ENCODE results near the gene MAOB.
A peak's percentile ranks its signal among the peaks of the same experiment; 100 is the strongest.
"Not testable (repeated sequence)": the region's sequence is repeated elsewhere in the genome, so short reads cannot be mapped to it uniquely, and the experiment has no call there.

MAOB gene

GRCh38 chrX:43753637-43754036 is 128.6 kb downstream of the MAOB start:
- no peak for DNase-seq (ENCODE audit: low read depth)

DNA sequence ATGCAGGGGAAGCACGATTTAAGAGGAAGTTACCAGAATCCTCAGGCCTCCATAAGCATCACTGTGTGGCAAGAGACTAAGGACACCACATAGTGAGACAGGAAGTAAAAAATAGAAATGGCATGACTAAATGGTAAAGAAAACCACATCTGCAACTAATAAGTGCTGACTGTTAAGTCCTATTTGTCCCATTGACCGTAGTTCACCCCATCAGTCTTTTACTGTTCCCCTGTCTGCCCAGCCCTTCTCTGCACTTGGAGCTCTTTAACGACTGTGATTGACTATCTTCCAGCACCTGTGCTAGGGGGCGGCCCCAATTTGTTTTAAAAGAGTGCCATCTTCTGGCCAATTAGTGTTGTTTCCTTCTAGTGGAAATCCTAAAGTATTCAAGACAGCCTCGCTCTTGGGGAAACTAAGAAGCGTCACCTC is 132.0 kb downstream of the MAOB start:
- DNase-seq (ENCODE audit: low read depth), result peak; percentile 22

DNA sequence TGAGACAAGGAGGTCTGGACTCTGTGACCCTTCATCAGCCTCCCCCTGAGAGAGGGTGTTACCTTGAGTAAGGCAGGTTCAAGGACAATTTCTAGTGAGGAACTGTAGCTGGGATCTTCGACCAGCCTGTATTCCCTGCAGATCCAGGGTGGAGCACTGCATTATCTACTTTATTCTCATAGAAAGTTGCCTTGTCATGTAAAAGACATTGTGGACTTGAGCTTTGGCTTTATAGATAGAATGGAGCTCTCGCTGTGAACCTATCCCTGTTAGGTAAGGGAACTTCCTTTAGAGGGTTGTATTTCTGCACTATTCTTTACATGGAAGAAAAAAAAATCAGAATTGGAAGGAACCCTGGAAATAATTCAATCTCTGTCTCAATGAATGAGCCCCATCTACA is 134.8 kb downstream of the MAOB start:
- DNase-seq (ENCODE audit: low read depth), result no peak

GRCh38 chrX:43745938-43746721 is 136.1 kb downstream of the MAOB start:
- DNase-seq (ENCODE audit: low read depth), result no peak

DNA sequence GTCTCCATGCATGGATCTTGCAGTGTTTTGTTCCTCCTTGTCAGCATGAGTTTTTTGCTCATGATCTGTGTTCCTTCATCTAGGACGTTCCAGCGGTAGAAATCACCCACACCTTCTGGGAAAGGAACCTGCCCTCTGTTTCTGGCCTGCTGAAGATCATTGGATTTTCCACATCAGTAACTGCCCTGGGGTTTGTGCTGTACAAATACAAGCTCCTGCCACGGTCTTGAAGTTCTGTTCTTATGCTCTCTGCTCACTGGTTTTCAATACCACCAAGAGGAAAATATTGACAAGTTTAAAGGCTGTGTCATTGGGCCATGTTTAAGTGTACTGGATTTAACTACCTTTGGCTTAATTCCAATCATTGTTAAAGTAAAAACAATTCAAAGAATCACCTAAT is 138.0 kb downstream of the MAOB start:
- DNase-seq (ENCODE audit: low read depth), result no peak

- DNase-seq (ENCODE audit: low read depth), result no peak
Observed at GRCh38 chrX:43743100-43743822, 139.0 kb downstream of the MAOB start.

DNA sequence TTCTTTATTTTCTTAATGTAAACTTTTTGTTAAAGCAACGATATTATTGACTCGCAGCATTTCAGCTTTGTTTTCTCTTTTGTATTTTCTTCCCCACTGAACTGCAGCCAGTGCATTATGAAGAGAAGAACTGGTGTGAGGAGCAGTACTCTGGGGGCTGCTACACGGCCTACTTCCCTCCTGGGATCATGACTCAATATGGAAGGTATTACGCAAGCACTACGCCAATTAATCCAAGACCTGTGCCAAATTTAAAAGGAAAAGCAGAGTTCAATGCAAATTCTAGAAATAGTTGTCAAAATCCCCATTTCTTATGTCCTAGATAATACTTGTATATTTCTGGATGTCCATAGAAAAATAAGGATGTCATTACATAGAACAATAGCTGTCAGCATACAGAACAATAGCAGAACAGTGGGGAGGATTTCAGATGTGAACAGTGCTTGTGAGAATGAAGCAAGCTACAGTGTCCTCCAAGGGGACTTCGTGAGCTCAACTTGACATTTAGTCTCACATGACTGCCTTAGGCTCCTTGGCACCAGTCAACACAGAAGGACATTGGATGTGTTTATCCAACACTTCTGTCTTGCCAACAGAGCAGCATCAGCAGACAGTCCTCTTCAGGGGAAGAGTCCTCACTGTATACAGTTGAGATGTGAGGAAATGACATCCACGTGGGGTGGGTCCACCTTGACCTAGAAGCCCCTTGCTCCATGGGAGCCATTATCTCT is 140.2 kb downstream of the MAOB start:
- no peak for DNase-seq (ENCODE audit: low read depth)

GRCh38 chrX:43735957-43736356 is 146.3 kb downstream of the MAOB start:
- DNase-seq (ENCODE audit: low read depth), result no peak

DNA sequence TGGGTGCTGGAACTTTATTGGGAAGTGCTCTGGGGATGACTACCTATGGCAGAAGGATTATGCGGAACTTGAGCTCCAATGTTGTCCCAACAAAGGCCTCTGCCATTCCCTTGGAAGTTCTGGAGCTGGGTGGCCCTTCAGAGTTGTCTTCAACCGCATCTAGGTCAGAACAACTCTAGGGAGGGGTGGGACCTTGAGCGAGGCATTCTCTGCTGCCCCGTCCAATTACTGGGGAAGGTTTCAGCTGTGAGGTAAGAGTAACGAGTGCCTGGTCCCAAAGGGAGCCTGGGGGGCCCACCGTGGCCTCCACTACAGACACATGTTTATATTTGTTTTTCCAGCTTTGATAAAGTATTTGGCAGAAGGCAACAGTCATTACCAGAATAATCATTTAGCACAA is 146.7 kb downstream of the MAOB start:
- no peak for DNase-seq (ENCODE audit: low read depth)

- DNase-seq (ENCODE audit: low read depth), result no peak
Observed at GRCh38 chrX:43734444-43734843, 147.8 kb downstream of the MAOB start.

- no peak for DNase-seq (ENCODE audit: low read depth)
Observed at GRCh38 chrX:43733699-43734098, 148.6 kb downstream of the MAOB start.

DNA sequence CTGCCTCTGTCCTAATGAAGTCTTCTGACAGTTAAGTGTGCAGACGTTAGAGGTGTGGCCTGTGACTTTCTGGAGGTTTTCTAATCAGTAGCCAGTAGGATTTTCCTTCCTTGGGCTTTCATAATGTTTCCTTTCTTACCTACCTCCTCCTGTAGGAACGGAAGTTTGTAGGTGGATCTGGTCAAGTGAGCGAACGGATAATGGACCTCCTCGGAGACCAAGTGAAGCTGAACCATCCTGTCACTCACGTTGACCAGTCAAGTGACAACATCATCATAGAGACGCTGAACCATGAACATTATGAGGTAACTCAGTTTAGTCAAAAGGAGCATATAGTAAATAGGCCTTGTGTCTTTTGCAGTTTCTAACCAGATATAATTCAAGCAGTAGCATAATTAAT is 151.2 kb downstream of the MAOB start:
- no peak for DNase-seq (ENCODE audit: low read depth)

- no peak for DNase-seq (ENCODE audit: low read depth)
Observed at GRCh38 chrX:43728966-43729365, 153.3 kb downstream of the MAOB start.

DNA sequence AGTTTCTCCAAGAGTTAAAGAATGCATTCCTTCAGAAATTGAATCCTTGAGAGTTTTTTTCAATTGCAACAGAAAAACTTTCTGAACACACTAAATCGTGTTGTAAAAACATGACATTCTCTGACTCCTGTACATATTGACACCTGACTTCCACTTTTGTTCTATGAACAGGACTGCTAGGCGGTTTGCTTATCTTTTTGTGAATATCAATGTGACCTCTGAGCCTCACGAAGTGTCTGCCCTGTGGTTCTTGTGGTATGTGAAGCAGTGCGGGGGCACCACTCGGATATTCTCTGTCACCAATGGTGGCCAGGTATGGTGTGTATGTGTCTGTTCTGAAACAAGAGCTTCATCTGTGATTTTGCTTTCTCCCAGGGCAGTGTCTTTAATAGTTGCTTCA is 154.2 kb downstream of the MAOB start:
- DNase-seq (ENCODE audit: low read depth), result no peak

GRCh38 chrX:43727254-43727653 is 155.0 kb downstream of the MAOB start:
- not testable (repeated sequence) for DNase-seq (ENCODE audit: low read depth)

DNA sequence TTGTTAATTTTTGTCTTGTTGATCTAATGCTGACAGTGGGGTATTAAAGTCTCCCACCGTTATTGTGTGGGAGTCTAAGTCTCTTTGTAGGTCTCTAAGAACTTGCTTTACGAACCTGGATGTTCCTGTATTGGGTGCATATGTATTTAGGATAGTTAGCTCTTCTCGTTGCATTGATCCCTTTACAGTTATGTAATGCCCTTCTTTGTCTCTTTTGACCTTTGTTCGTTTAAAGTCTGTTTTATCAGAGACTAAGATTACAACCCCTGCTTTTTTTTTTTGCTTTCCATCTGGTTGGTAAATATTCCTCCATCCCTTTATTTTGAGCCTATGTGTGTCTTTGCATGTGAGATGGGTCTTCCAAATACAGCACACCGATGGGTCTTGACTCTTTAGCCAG is 157.0 kb downstream of the MAOB start:
- not testable (repeated sequence) for DNase-seq (ENCODE audit: low read depth)

- DNase-seq (ENCODE audit: low read depth), result no peak
Observed at GRCh38 chrX:43720961-43721360, 161.3 kb downstream of the MAOB start.

DNA sequence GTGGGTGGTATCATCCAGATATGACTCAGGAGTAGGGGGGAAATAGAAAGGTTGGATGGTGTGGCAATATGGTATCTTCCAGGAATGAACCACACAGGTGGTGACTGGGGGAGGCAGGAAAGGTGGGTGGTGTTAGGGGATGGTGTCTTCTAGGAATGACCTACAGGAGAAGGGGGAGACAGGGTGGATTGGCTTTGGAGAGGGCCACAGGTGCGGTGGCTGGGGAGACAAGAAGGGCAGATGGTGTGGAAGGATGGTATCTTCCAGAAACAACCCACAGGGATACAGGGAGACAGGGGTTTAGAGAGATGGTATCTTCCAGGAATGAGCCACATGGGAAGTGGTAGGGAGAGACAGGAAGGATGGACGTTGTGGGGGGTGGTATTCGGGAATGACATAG is 162.2 kb downstream of the MAOB start:
- no peak for DNase-seq (ENCODE audit: low read depth)

DNA sequence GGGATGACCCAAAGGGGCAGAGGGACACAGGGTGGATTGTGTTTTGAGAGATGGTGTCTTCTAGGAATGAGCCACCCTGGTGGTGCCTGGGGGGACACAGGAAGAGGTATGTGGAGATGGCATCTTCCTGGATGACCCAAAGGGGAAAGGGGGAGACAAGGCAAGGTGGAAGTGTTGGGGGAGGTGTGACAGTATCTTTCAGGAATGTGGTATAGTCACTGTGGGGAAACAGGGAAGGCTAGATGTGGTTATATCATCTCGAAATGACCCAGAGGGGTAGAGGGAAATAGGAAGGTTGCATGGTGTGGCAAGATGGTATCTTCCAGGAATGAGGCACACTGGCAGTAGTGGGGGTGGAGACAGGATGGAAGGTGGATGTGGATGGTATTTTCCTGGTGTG is 163.3 kb downstream of the MAOB start:
- no peak for DNase-seq (ENCODE audit: low read depth)

DNA sequence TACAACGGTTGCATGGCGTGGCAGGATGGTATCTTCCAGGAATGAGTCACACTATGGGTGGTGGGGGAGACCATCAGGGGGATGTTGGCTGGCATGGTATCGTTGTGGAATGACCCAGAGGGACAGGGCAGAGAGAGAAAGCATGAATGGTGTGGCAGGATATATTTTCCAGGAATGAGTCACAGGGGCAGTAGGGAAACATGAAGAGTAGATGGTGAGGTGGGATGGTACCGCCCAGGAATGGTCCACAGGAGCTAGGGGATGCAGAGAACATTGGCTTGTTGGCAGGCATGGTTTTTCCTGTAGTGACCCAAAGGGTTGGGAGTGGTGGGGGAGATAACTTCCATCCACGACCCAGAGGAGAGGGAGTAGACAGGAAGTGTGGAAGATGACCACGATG is 163.7 kb downstream of the MAOB start:
- DNase-seq (ENCODE audit: low read depth), result no peak

- DNase-seq (ENCODE audit: low read depth), result no peak
Observed at GRCh38 chrX:43718081-43718480, 164.2 kb downstream of the MAOB start.

- DNase-seq (ENCODE audit: low read depth), result no peak
Observed at GRCh38 chrX:43717161-43717560, 165.1 kb downstream of the MAOB start.

DNA sequence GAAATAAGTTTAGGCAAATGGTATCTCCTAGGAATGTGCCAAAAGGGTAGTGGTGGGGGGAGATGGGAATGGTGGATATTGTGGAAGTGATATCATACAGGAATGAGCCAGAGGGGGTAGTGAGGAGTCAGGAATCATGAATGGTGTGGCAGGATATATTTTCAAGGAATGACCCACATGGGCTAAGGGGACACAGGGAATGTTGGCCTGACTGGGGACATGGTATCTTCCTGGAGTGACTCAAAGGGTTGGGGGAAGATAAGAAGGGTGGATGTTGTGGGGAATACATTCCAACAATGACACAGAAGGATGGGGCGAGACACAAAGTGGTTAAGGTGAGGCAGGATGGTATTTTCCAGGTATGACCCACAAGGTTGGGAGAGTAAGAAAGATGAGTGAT is 165.6 kb downstream of the MAOB start:
- DNase-seq (ENCODE audit: low read depth), result no peak
